HG03354 (cell line): ENCODE data around the gene SENP8.
A peak's percentile ranks its signal among the peaks of the same experiment; 100 is the strongest.
"Not testable (repeated sequence)": the region's sequence is repeated elsewhere in the genome, so short reads cannot be mapped to it uniquely, and the experiment has no call there.

Experiments
- ATAC-seq: cut with Tn5 transposase; IDR thresholded peaks from one replicate; pipeline ENCODE4 v1.9.1; 2021; ENCODE audit warnings: mild to moderate bottlenecking; ENCODE audit not compliant: unreplicated experiment, poor library complexity, severe bottlenecking

The SENP8 gene

GRCh38 chr15:72118017-72118978 is at the start of gene SENP8, which contains the start of gene MYO9A:
SENP8 (plus strand) TSS chr15:72118403; CDS start chr15:72139624, 21,221 bp downstream.
MYO9A (minus strand) TSS chr15:72118150; CDS start chr15:72046563, 71,587 bp downstream.
- ATAC-seq, result peak; percentile 71

GRCh38 chr15:72068856-72069255 is 49.3 kb upstream of the SENP8 start:
- ATAC-seq, result no peak

- no peak for ATAC-seq
Observed at GRCh38 chr15:72070817-72071447, 47.3 kb upstream of the SENP8 start.

- not testable (repeated sequence) for ATAC-seq
Observed at GRCh38 chr15:72071448-72071825, 46.8 kb upstream of the SENP8 start.

GRCh38 chr15:72074335-72075060 is 43.7 kb upstream of the SENP8 start:
- ATAC-seq, result no peak

- no peak for ATAC-seq
Observed at GRCh38 chr15:72077950-72078349, 40.3 kb upstream of the SENP8 start.

- peak; percentile 90 for ATAC-seq
Observed at GRCh38 chr15:72078887-72079286, 39.3 kb upstream of the SENP8 start.

- ATAC-seq, result no peak
Observed at GRCh38 chr15:72082176-72082575, 36.0 kb upstream of the SENP8 start.

GRCh38 chr15:72086010-72086697 is 32.0 kb upstream of the SENP8 start:
- ATAC-seq, result no peak

GRCh38 chr15:72086920-72087648 is 31.1 kb upstream of the SENP8 start:
- ATAC-seq, result no peak

- no peak for ATAC-seq
Observed at GRCh38 chr15:72092006-72092405, 26.2 kb upstream of the SENP8 start.

- ATAC-seq, result no peak
Observed at GRCh38 chr15:72092691-72093090, 25.5 kb upstream of the SENP8 start.

- ATAC-seq, result no peak
Observed at GRCh38 chr15:72096796-72097195, 21.4 kb upstream of the SENP8 start.

GRCh38 chr15:72098040-72098439 is 20.2 kb upstream of the SENP8 start:
- ATAC-seq, result no peak

GRCh38 chr15:72099155-72099554 is 19.0 kb upstream of the SENP8 start:
- no peak for ATAC-seq

- not testable (repeated sequence) for ATAC-seq
Observed at GRCh38 chr15:72100551-72100950, 17.7 kb upstream of the SENP8 start.

- no peak for ATAC-seq
Observed at GRCh38 chr15:72105111-72105510, 13.1 kb upstream of the SENP8 start.

GRCh38 chr15:72106068-72106467 is 12.1 kb upstream of the SENP8 start:
- ATAC-seq, result no peak

- ATAC-seq, result no peak
Observed at GRCh38 chr15:72110355-72110754, 7.8 kb upstream of the SENP8 start.
